Thymus (tissue), 11 donors: Measurements from ENCODE around the gene ACTL10. TPM values are rescaled to one million over a fixed set of nuclear protein-coding genes. Genes with fewer than 3 reads are reported as not detected.

ENCODE experiments used
- DNase-seq, 9 donors: peaks; one replicate each; pipeline ENCODE4 v3.0.0-alpha.2; 2013; ENCODE audit warnings: low spot score in 9 of 9, low read depth in 6 of 9, missing footprints in 1 of 9
- H3K27ac ChIP-seq, 2 donors: one replicate each; pipeline ENCODE4 v1.5.1; 2013; ENCODE audit warnings: control low read depth in 1 of 2, low read depth in 1 of 2, low read length in 1 of 2, mild to moderate bottlenecking in 1 of 2, moderate library complexity in 1 of 2
- H3K27me3 ChIP-seq, 2 donors: one replicate each; pipeline ENCODE4 v1.5.1; 2013; ENCODE audit warnings: low read length in 1 of 2; ENCODE audit not compliant: control insufficient read depth in 2 of 2, insufficient read depth in 1 of 2
- H3K36me3 ChIP-seq, 2 donors: one replicate each; pipeline ENCODE4 v1.5.1; 2013; ENCODE audit warnings: low read length in 1 of 2, mild to moderate bottlenecking in 1 of 2, moderate library complexity in 1 of 2; ENCODE audit not compliant: control insufficient read depth in 2 of 2, insufficient read depth in 2 of 2
- H3K4me1 ChIP-seq, 2 donors: one replicate each; pipeline ENCODE4 v1.5.1; 2013; ENCODE audit warnings: low read length in 2 of 2; ENCODE audit not compliant: control insufficient read depth in 2 of 2, insufficient read depth in 2 of 2
- H3K4me3 ChIP-seq, 2 donors: one replicate each; pipeline ENCODE4 v1.5.1; 2013; ENCODE audit warnings: low read length in 2 of 2, control low read depth in 1 of 2, mild to moderate bottlenecking in 1 of 2
- H3K9me3 ChIP-seq, 2 donors: one replicate each; pipeline ENCODE4 v1.5.1; 2013; ENCODE audit warnings: low read length in 1 of 2, mild to moderate bottlenecking in 1 of 2; ENCODE audit not compliant: control insufficient read depth in 2 of 2, insufficient read depth in 1 of 2
- WGBS: extraction: QIAGEN DNeasy Blood & Tissue Kit; methylation state at CpG from one replicate; pipeline ENCODE4 v1.1.7; 2013; 5-methylcytosine and 5-hydroxymethylcytosine counted together
- polyA plus RNA-seq: library from polyadenylated mRNA; stranded (reverse); fragments of 200-250 nt; gene quantifications from one replicate; pipeline ENCODE4 v1.2.3, GENCODE V29; 2013
- total RNA-seq: library from RNA; stranded (reverse); fragments of 120-200 nt; gene quantifications from one replicate; pipeline ENCODE4 v1.2.4, GENCODE V29; 2013
- donor health status: healthy.

ACTL10 gene
- total and polyA plus RNA-seq, 2 donors = 1.2 to 2.8 TPM

GRCh38 chr20:33653218-33653899 is 13.4 kb upstream of the ACTL10 start:
- DNase-seq = peak in 5 of 9 donors; percentile 35 to 73 (median 59)
- Histone ChIP-seq H3K4me1 (peaks cover 0 to 4% of the 10 kb centered on the region in 2 donors), H3K4me3 (no peak overlapping the region), H3K9me3 (no peaks in the 10 kb centered on the region), H3K36me3 (peaks cover 0 to 3% of the 10 kb centered on the region in 2 donors), H3K27me3 (no peaks in the 10 kb centered on the region), H3K27ac (no peak overlapping the region)
- 65% methylated on average over 16 of the region's 16 CpGs for WGBS

GRCh38 chr20:33653900-33654596 is 12.7 kb upstream of the ACTL10 start:
- no peak overlapping the region for H3K4me3 ChIP-seq
- H3K36me3 ChIP-seq = peaks cover 0 to 9% of the 10 kb centered on the region in 2 donors
- peaks cover 0 to 4% of the 10 kb centered on the region in 2 donors for H3K4me1 ChIP-seq
- no peaks in the 10 kb centered on the region for H3K9me3 ChIP-seq
- no peak overlapping the region for H3K27ac ChIP-seq
- no peaks in the 10 kb centered on the region for H3K27me3 ChIP-seq
- DNase-seq = no peak
- WGBS = 91% methylated on average over 11 of the region's 11 CpGs

GRCh38 chr20:33654680-33655161 is 12.0 kb upstream of the ACTL10 start:
- H3K27ac ChIP-seq = no peak overlapping the region
- 84% methylated on average over 14 of the region's 14 CpGs for WGBS

GRCh38 chr20:33655164-33655563 is 11.6 kb upstream of the ACTL10 start:
- H3K9me3 ChIP-seq = no peaks in the 10 kb centered on the region
- WGBS = 76% methylated on average over 4 of the region's 4 CpGs
- H3K27ac ChIP-seq = no peak overlapping the region
- peaks cover 0 to 9% of the 10 kb centered on the region in 2 donors for H3K36me3 ChIP-seq
- H3K27me3 ChIP-seq = no peaks in the 10 kb centered on the region
- H3K4me3 ChIP-seq = no peak overlapping the region
- DNase-seq = no peak
- H3K4me1 ChIP-seq = no peaks in the 10 kb centered on the region

More at GRCh38 chr20:33654680-33655161, 12.0 kb upstream of the ACTL10 start:
- H3K9me3 ChIP-seq = no peaks in the 10 kb centered on the region
- peaks cover 0 to 9% of the 10 kb centered on the region in 2 donors for H3K36me3 ChIP-seq
- DNase-seq = no peak
- H3K4me3 ChIP-seq = no peak overlapping the region
- H3K4me1 ChIP-seq = no peaks in the 10 kb centered on the region
- H3K27me3 ChIP-seq = no peaks in the 10 kb centered on the region

- Histone ChIP-seq H3K4me1 (no peaks in the 10 kb centered on the region), H3K4me3 (no peak overlapping the region), H3K9me3 (no peaks in the 10 kb centered on the region), H3K27ac (no peak overlapping the region), H3K36me3 (peaks cover 0 to 9% of the 10 kb centered on the region in 2 donors), H3K27me3 (no peaks in the 10 kb centered on the region)
- DNase-seq = no peak
- 96% methylated on average over 10 of the region's 10 CpGs for WGBS
These were observed 10.5 kb upstream of the ACTL10 start for GRCh38 chr20:33656010-33656782.

GRCh38 chr20:33656783-33657703 is 9.7 kb upstream of the ACTL10 start:
- Histone ChIP-seq H3K4me3 (no peak overlapping the region), H3K27me3 (no peaks in the 10 kb centered on the region), H3K27ac (no peak overlapping the region), H3K4me1 (no peaks in the 10 kb centered on the region), H3K9me3 (no peaks in the 10 kb centered on the region), H3K36me3 (peaks cover 0 to 9% of the 10 kb centered on the region in 2 donors)
- no peak for DNase-seq
- WGBS = 98% methylated on average over 17 of the region's 17 CpGs

GRCh38 chr20:33657704-33658095 is 9.0 kb upstream of the ACTL10 start:
- H3K9me3 ChIP-seq = no peaks in the 10 kb centered on the region
- H3K36me3 ChIP-seq = peaks cover 0 to 9% of the 10 kb centered on the region in 2 donors
- WGBS = 99% methylated on average over 12 of the region's 12 CpGs
- H3K4me1 ChIP-seq = peaks cover 0 to 2% of the 10 kb centered on the region in 2 donors
- H3K27ac ChIP-seq = no peak overlapping the region
- no peak for DNase-seq
- no peaks in the 10 kb centered on the region for H3K27me3 ChIP-seq
- no peak overlapping the region for H3K4me3 ChIP-seq

GRCh38 chr20:33658510-33658909 is 8.2 kb upstream of the ACTL10 start:
- H3K27me3 ChIP-seq = no peaks in the 10 kb centered on the region
- H3K9me3 ChIP-seq = peaks cover 0 to 4% of the 10 kb centered on the region in 2 donors
- H3K4me1 ChIP-seq = peaks cover 0 to 9% of the 10 kb centered on the region in 2 donors
- peaks cover 0 to 9% of the 10 kb centered on the region in 2 donors for H3K36me3 ChIP-seq
- no peak overlapping the region for H3K4me3 ChIP-seq
- DNase-seq = no peak
- 97% methylated on average over 8 of the region's 8 CpGs for WGBS
- H3K27ac ChIP-seq = no peak overlapping the region
